Neuron (in vitro differentiated cells): ENCODE results near the gene GPD1L.
"Not testable (repeated sequence)": the region's sequence is repeated elsewhere in the genome, so short reads cannot be mapped to it uniquely, and the experiment has no call there.

Experiments used
- H2AFZ ChIP-seq: one replicate; pipeline ENCODE4 v1.6.1; 2013; ENCODE audit warnings: low read depth, mild to moderate bottlenecking, inconsistent platforms, low read length, moderate library complexity
- H3K27me3 ChIP-seq: one replicate; pipeline ENCODE4 v1.6.1; 2013; ENCODE audit warnings: low read length; ENCODE audit not compliant: insufficient read depth
- H3K36me3 ChIP-seq: one replicate; pipeline ENCODE4 v1.6.1; 2013; ENCODE audit warnings: low read length; ENCODE audit not compliant: insufficient read depth
- H3K4me1 ChIP-seq: one replicate; pipeline ENCODE4 v1.6.1; 2013; ENCODE audit warnings: low read length; ENCODE audit not compliant: insufficient read depth
- H3K4me3 ChIP-seq: 2 replicates; pipeline ENCODE4 v1.5.1; 2013; ENCODE audit warnings: mild to moderate bottlenecking, low read length, moderate library complexity
- H3K9me3 ChIP-seq: one replicate; pipeline ENCODE4 v1.6.1; 2013; ENCODE audit warnings: low read length

GPD1L gene

DNA sequence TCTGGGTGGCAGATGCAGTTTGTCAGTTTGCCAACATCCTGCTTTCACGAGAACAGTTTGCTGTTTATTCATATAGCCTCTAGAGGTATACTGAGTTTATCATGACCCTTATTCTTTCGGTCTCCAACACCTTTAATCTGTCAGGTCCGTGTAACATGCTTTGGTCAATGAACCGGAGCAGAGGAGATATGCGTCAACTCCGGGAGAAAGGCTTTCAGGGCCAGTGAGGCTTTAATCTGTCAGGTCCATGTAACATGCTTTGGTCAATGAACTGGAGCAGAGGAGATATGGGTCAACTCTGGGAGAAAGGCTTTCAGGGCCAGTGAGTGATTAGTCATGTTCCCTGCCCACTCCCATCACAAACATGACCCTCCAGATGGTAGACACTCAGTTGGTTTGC is 16.9 kb upstream of the GPD1L start:
- no peaks in the 10 kb centered on the region for H3K9me3 ChIP-seq
- no peak overlapping the region for H3K4me3 ChIP-seq

DNA sequence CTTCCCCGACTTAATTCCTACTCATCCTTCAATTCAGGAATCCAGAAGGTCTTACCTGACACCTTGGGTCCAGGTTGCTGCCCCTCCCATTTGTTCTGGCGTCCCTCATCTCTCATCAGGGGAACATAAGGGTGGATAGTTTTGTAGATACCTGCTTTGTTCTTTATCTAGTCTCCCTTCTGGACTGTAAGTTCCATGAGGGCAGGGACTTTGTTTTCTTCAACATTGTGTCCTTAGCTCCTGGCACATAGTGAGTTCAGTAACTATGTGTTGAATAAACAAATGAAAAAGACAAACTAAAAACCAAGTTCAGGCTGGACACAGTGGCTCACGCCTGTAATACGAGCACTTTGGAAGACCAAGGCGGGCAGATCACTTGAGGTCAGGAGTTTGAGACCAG is 13.2 kb upstream of the GPD1L start:
- Histone ChIP-seq H3K4me1 (no peaks in the 10 kb centered on the region), H3K9me3 (no peaks in the 10 kb centered on the region), H3K36me3 (no peaks in the 10 kb centered on the region), H3K4me3 (no peak overlapping the region), H2AFZ (no peak overlapping the region), H3K27me3 (no peaks in the 10 kb centered on the region)

More for the DNA sequence above, 16.9 kb upstream of the GPD1L start:
- H3K27me3 ChIP-seq, result no peaks in the 10 kb centered on the region
- H2AFZ ChIP-seq, result no peak overlapping the region
- H3K36me3 ChIP-seq, result no peaks in the 10 kb centered on the region
- no peaks in the 10 kb centered on the region for H3K4me1 ChIP-seq

DNA sequence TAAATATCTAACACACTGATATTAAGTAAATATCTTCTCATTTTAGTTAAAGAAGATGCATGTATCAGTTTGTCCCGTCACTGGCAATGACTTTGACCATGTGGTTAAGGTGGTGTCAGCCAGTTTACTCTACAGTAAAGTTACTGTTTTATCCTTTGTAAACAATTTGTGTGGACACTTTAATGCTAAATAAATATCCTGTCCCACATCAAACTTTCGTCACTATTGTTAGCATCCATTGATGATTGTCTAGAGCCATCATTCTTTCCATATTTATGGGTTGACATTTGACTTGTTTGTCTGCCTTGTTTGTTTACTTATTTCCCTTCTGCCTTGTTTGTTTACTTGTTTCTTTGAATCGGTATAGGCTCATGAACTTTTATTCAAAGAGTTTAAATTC is 11.0 kb upstream of the GPD1L start:
- H3K36me3 ChIP-seq, result no peaks in the 10 kb centered on the region
- no peaks in the 10 kb centered on the region for H3K4me1 ChIP-seq
- no peaks in the 10 kb centered on the region for H3K9me3 ChIP-seq
- no peak overlapping the region for H2AFZ ChIP-seq
- H3K27me3 ChIP-seq, result no peaks in the 10 kb centered on the region
- no peak overlapping the region for H3K4me3 ChIP-seq

DNA sequence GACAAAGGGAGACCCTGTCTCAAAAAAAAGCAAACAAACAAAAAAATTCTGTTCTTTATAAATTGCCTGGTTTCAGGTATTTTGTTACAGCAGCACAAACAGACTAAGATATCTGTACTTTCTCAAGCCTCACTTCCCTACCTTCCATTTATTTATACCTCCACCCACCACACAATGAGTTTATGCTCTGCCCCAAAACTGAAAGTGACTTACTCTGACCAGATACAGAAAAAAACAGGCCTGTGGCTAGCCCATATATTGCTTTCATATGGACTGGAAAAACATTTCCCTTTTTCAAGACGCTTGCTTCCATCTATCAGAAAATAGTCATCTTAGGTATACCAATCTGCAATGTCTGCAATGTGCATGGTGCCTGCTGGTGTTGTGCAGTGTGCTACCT is 8.7 kb upstream of the GPD1L start:
- no peaks in the 10 kb centered on the region for H3K36me3 ChIP-seq

DNA sequence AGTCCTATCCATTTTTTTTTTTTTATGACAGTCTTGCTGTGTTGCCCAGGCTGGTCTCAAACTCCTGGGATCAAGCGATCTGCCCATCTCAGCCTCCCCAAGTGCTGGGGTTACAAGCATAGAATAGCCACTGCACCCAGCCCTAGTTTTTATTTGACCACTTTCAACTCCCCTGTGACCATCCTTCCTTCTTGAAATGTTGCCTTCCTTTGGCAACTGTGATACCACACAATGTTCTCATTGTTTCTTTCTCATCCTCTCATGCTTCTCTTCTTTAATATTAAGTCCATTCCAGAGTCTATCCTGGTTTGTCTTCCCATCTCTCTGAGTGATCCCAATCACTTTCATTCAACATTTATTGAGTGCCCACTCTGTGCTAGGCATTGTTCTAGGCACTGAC is 7.9 kb upstream of the GPD1L start:
- H3K9me3 ChIP-seq, result peaks cover 3% of the 10 kb centered on the region
- H3K4me1 ChIP-seq, result no peaks in the 10 kb centered on the region
- no peaks in the 10 kb centered on the region for H3K27me3 ChIP-seq
- H3K36me3 ChIP-seq, result no peaks in the 10 kb centered on the region
- H2AFZ ChIP-seq, result no peak overlapping the region
- H3K4me3 ChIP-seq, result no peak overlapping the region

More for the DNA sequence above, 8.7 kb upstream of the GPD1L start:
- Histone ChIP-seq H3K9me3 (peaks cover 3% of the 10 kb centered on the region), H2AFZ (no peak overlapping the region), H3K4me3 (no peak overlapping the region), H3K4me1 (no peaks in the 10 kb centered on the region), H3K27me3 (no peaks in the 10 kb centered on the region)

DNA sequence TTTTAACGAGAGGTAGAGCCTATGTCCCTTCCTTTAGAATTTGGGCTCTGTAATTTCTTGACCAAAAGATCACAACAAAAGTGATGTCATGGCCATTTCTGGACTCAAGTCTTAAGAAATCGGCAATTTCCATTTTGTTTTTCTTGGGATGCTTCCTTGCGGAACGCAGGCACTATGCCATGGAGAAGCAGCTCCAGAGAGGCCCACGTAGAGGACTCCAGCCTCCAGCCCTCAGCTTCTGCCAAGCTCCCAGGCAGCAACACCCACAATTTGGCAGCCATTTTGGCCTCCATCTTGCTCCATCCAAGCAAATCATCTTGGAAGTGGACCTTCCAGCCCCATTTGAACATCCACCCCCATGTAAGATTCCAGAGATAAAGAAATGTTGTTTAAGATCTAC is 6.0 kb upstream of the GPD1L start:
- Histone ChIP-seq H3K9me3 (peaks cover 3% of the 10 kb centered on the region), H3K4me1 (no peaks in the 10 kb centered on the region), H2AFZ (no peak overlapping the region), H3K4me3 (no peak overlapping the region), H3K27me3 (no peaks in the 10 kb centered on the region), H3K36me3 (no peaks in the 10 kb centered on the region)

DNA sequence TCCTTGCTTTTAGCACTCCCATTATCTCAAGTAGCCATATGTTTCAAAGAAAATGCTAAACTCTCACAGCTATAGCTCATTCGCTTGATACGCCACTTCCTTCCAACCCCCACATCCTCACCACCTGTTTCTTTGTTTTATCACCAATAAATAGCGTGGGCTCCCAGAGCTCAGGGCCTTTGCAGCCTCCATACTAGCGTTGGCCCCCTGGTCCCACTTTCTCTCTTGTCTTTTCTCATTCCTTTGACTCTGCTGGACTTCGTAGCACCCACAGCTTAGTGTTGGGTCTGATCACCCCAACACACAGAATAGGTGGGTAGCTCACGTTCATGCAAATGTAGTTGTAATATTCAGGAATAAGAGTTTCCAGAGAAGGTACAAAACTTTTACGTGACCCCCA is 4.1 kb upstream of the GPD1L start:
- no peak overlapping the region for H2AFZ ChIP-seq
- peaks cover 5% of the 10 kb centered on the region for H3K27me3 ChIP-seq
- H3K9me3 ChIP-seq, result peaks cover 3% of the 10 kb centered on the region
- H3K4me3 ChIP-seq, result no peak overlapping the region
- no peaks in the 10 kb centered on the region for H3K36me3 ChIP-seq
- peaks cover 4% of the 10 kb centered on the region for H3K4me1 ChIP-seq

DNA sequence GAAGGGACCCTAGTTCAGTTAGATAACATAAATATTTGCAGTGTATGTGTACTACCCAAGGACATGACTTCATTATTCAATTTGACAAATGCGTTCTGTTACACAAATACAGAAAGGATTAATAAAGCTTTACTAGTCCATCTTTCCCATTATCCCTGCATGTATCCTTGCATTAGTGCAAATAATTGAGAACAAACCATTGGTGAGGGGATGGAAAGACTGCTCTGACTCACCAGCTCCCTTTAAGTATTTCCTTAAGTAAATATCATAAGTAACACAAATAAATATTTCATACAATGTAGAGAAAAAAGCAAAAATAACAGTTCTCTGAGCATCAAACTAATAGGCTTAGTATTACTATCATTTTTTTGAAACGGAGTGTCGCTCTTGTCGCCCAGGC is 1.9 kb upstream of the GPD1L start:
- Histone ChIP-seq H3K4me1 (peaks cover 4% of the 10 kb centered on the region), H2AFZ (no peak overlapping the region), H3K9me3 (peaks cover 3% of the 10 kb centered on the region)

DNA sequence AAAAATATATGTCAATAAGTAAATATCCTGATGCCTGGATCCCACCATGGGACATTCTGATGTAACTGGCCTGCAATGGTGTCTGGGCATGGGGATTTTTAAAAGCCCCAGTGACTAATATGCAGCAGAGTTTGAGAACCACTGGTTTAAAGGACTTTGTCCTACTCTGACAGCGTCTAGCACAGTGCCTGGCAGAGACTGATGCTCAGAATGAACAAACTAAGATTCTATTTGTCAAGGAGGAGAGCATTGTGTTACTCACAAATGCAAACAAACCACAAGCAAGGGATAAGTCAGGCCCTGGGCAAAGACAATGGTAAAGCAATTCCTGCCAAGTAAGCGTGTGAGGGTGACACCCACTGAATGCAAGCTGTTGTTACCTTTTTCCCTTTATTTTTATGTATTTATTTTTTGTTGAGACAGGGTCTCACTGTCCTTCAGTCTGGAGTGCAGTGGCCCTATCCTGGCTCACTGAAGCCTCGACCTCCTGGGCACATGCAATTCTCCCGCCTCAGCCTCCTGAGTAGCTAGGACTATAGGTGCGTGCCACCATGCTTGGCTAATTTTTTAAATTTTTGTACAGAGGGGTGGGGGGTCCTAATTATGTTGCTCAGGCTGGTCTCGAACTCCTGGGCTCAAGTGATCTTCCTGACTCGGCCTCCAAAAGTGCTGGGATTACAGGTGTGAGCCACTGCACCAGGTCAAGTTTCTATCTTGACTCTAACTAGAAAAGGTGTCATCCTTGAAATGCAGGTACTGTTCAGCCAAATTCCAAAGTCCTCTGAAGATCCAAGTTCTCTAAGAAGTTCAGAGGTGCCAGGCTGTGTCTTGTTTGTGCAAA is 909 bp upstream of the GPD1L start:
- peaks cover 4% of the 10 kb centered on the region for H3K4me1 ChIP-seq
- H3K27me3 ChIP-seq, result peaks cover 16% of the 10 kb centered on the region
- peak overlapping the region; percentile 57 for H3K4me3 ChIP-seq
- H3K36me3 ChIP-seq, result no peaks in the 10 kb centered on the region
- peak overlapping the region; percentile 97 for H2AFZ ChIP-seq
- peaks cover 3% of the 10 kb centered on the region for H3K9me3 ChIP-seq

More for the DNA sequence above, 1.9 kb upstream of the GPD1L start:
- no peak overlapping the region for H3K4me3 ChIP-seq
- H3K36me3 ChIP-seq, result no peaks in the 10 kb centered on the region
- peaks cover 14% of the 10 kb centered on the region for H3K27me3 ChIP-seq

DNA sequence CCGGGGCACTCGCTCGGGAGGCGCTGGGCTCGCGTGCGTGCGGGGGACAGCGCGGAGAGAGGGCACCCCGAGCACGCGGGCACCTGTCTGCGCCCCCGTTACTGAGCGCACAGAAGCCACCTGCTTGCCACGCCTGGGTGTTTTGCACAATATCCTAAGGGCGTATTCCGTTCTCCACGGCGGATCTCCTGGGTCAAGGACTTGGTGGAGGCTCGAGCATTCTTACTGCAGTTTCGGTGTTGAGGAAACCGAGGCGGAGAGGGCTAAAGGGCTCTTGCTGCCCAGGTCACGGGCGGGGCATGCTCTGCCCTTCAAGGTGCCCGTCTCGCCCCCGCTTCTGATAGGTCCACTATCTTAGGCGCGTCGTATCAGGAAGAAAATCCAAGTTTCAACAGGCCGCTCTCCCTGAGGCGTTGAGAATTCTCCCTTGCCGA is 526 bp downstream of the GPD1L start:
- peaks cover 4% of the 10 kb centered on the region for H3K4me1 ChIP-seq
- H3K36me3 ChIP-seq, result no peaks in the 10 kb centered on the region
- peaks cover 16% of the 10 kb centered on the region for H3K27me3 ChIP-seq
- H3K4me3 ChIP-seq, result peak overlapping the region; percentile 57
- H2AFZ ChIP-seq, result peak overlapping the region; percentile 97
- H3K9me3 ChIP-seq, result peaks cover 3% of the 10 kb centered on the region

DNA sequence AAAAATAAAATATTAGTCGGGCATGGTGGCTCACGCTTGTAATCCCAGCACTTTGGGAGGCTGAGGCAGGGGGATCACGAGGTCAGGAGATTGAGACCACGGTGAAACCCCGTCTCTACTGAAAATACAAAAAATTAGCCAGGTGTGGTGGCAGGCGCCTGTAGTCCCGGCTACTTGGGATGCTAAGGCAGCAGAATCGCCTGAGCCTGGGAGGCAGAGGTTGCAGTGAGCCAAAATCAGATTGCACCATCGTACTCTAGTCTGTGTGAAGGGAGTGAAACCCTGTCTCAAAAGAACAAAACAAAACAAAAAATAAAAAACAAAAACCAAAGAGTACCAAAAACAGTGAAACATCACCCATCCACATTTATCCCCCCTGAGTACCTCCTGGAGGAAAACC is 1.8 kb downstream of the GPD1L start:
- not testable (repeated sequence) for H3K9me3 ChIP-seq, H3K4me1 ChIP-seq, H3K4me3 ChIP-seq, H2AFZ ChIP-seq, H3K36me3 ChIP-seq
- H3K27me3 ChIP-seq, result peaks cover 16% of the 10 kb centered on the region

DNA sequence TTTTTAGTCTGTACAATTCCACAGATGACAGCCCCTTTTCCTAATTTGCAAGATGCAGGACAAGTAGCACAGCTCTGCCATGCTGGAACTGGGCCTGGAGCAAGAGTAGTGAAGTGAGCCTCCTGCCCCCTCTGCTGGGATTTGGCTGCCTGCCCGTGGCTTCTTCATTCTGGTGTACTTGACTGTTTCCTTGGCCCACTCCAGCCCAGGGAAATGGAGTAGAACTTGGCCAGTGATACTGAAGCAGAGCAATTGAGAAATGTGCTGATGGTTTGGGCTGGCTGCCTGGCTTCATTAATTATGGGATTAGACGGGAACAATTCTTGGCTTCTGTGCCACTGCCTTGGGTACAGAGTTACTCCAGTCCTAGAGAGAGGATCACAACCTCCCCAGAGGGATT is 2.8 kb downstream of the GPD1L start:
- Histone ChIP-seq H3K4me1 (peaks cover 4% of the 10 kb centered on the region), H3K27me3 (peaks cover 16% of the 10 kb centered on the region), H3K36me3 (no peaks in the 10 kb centered on the region), H2AFZ (no peak overlapping the region), H3K4me3 (no peak overlapping the region), H3K9me3 (no peaks in the 10 kb centered on the region)

DNA sequence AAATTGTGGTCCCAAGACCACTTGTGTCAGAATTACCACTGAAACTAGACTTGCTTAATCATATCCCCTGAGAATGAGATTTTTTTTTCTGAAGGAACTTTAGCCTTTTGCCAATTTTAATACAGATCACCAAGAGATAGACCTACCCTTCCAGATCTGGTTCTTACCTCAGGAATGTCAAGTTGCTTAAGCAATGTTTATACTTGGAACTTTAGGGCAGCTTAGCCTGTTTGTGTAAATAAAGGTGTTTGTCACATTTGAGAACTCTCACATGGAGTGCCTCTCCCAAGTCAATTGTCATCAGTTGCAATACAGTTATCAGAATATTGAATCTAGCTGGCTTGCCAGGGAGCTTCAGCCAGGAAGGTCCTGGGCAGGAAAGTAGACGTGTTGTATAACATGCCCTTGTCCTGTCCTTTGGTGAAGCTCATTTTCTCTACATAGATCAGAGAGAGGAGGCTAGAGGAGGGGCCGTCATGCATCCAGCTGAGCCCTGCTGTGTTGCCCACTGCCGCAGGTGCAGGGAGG is 3.9 kb downstream of the GPD1L start:
- Histone ChIP-seq H3K9me3 (no peaks in the 10 kb centered on the region), H3K27me3 (peaks cover 16% of the 10 kb centered on the region)

More for the DNA sequence above, 3.9 kb downstream of the GPD1L start:
- H3K4me1 ChIP-seq, result peaks cover 4% of the 10 kb centered on the region
- H3K36me3 ChIP-seq, result no peaks in the 10 kb centered on the region
- no peak overlapping the region for H3K4me3 ChIP-seq
- H2AFZ ChIP-seq, result no peak overlapping the region
